ENCODE measurements around the gene SPAG17. TPM values are rescaled to one million over a fixed set of nuclear protein-coding genes. Genes with fewer than 3 reads are reported as not detected.

The SPAG17 gene
- total and polyA plus RNA-seq, 2 experiments from 2014 or later: 1.0 to 1.1 TPM

DNA sequence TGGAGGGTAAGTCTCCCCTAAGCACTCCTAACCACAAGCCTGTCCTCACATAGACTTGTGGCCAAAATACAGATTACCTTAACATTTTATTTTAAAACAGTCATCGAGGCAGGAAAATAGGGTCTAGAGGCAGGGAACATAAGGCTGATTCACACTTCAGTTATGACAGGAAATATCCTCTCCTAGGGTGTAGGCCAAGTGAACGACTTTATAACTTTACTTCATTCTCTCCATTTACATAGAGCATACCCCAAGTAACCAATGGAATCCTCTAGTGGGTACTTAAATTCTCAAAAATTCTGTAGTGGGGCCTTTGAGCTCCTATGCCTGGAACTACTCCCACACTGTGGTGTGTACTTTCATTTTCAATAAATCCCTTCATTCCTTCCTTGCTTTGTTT, 142.5 kb downstream of the SPAG17 start (continued):
- TF ChIP-seq, protein P1, sequence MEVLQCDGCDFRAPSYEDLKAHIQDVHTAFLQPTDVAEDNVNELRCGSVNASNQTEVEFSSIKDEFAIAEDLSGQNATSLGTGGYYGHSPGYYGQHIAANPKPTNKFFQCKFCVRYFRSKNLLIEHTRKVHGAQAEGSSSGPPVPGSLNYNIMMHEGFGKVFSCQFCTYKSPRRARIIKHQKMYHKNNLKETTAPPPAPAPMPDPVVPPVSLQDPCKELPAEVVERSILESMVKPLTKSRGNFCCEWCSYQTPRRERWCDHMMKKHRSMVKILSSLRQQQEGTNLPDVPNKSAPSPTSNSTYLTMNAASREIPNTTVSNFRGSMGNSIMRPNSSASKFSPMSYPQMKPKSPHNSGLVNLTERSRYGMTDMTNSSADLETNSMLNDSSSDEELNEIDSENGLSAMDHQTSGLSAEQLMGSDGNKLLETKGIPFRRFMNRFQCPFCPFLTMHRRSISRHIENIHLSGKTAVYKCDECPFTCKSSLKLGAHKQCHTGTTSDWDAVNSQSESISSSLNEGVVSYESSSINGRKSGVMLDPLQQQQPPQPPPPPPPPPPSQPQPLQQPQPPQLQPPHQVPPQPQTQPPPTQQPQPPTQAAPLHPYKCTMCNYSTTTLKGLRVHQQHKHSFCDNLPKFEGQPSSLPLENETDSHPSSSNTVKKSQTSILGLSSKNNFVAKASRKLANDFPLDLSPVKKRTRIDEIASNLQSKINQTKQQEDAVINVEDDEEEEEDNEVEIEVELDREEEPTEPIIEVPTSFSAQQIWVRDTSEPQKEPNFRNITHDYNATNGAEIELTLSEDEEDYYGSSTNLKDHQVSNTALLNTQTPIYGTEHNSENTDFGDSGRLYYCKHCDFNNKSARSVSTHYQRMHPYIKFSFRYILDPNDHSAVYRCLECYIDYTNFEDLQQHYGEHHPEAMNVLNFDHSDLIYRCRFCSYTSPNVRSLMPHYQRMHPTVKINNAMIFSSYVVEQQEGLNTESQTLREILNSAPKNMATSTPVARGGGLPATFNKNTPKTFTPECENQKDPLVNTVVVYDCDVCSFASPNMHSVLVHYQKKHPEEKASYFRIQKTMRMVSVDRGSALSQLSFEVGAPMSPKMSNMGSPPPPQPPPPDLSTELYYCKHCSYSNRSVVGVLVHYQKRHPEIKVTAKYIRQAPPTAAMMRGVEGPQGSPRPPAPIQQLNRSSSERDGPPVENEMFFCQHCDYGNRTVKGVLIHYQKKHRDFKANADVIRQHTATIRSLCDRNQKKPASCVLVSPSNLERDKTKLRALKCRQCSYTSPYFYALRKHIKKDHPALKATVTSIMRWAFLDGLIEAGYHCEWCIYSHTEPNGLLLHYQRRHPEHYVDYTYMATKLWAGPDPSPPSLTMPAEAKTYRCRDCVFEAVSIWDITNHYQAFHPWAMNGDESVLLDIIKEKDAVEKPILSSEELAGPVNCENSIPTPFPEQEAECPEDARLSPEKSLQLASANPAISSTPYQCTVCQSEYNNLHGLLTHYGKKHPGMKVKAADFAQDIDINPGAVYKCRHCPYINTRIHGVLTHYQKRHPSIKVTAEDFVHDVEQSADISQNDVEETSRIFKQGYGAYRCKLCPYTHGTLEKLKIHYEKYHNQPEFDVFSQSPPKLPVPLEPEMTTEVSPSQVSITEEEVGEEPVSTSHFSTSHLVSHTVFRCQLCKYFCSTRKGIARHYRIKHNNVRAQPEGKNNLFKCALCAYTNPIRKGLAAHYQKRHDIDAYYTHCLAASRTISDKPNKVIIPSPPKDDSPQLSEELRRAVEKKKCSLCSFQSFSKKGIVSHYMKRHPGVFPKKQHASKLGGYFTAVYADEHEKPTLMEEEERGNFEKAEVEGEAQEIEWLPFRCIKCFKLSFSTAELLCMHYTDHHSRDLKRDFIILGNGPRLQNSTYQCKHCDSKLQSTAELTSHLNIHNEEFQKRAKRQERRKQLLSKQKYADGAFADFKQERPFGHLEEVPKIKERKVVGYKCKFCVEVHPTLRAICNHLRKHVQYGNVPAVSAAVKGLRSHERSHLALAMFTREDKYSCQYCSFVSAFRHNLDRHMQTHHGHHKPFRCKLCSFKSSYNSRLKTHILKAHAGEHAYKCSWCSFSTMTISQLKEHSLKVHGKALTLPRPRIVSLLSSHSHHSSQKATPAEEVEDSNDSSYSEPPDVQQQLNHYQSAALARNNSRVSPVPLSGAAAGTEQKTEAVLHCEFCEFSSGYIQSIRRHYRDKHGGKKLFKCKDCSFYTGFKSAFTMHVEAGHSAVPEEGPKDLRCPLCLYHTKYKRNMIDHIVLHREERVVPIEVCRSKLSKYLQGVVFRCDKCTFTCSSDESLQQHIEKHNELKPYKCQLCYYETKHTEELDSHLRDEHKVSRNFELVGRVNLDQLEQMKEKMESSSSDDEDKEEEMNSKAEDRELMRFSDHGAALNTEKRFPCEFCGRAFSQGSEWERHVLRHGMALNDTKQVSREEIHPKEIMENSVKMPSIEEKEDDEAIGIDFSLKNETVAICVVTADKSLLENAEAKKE (CRISPR knock-in tag; IDR thresholded peaks at IDR 0.05): no peak
- TF ChIP-seq, protein P2, sequence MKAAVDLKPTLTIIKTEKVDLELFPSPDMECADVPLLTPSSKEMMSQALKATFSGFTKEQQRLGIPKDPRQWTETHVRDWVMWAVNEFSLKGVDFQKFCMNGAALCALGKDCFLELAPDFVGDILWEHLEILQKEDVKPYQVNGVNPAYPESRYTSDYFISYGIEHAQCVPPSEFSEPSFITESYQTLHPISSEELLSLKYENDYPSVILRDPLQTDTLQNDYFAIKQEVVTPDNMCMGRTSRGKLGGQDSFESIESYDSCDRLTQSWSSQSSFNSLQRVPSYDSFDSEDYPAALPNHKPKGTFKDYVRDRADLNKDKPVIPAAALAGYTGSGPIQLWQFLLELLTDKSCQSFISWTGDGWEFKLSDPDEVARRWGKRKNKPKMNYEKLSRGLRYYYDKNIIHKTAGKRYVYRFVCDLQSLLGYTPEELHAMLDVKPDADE (IDR thresholded peaks at IDR 0.05): no peak
- TF ChIP-seq, protein P3, sequence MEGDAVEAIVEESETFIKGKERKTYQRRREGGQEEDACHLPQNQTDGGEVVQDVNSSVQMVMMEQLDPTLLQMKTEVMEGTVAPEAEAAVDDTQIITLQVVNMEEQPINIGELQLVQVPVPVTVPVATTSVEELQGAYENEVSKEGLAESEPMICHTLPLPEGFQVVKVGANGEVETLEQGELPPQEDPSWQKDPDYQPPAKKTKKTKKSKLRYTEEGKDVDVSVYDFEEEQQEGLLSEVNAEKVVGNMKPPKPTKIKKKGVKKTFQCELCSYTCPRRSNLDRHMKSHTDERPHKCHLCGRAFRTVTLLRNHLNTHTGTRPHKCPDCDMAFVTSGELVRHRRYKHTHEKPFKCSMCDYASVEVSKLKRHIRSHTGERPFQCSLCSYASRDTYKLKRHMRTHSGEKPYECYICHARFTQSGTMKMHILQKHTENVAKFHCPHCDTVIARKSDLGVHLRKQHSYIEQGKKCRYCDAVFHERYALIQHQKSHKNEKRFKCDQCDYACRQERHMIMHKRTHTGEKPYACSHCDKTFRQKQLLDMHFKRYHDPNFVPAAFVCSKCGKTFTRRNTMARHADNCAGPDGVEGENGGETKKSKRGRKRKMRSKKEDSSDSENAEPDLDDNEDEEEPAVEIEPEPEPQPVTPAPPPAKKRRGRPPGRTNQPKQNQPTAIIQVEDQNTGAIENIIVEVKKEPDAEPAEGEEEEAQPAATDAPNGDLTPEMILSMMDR (conservative IDR thresholded peaks at IDR 0.05; ENCODE audit: low read depth in 2 of 2): no peak
- no peak for TF ChIP-seq EZH2phosphoT487 (IDR thresholded peaks at IDR 0.05; ENCODE audit: unreplicated experiment)

DNA sequence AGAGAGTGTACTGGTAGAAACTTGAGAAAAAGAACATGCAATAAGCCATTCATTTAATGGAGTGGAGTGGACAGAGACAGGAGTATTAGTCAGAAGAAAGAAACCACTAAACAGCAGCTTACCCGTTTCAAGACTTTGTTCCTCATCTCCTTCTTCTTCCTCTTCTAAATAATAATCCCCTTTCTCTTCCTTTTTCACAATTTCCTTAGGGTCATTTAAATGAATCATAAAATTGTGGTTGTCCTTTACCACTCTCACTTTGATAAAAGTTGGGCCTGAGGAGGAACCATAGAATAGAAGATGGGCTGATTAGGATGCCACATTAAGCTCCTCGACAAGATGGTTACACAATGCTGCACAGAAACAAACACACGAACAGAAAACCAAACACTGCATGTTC, 145.9 kb downstream of the SPAG17 start:
- Histone ChIP-seq H3K4me2 (no peak overlapping the region), H3K9me2 (ENCODE audit: insufficient read depth) (no peaks in the 10 kb centered on the region), H3K79me2 (replicated peaks; ENCODE audit: insufficient read depth) (no peaks in the 10 kb centered on the region), H3F3A (replicated peaks; ENCODE audit: low read depth) (no peaks in the 10 kb centered on the region), H3K36me3 (ENCODE audit: insufficient read depth) (no peaks in the 10 kb centered on the region), H3K4me3 (no peak overlapping the region), H3K27me3 (ENCODE audit: insufficient read depth) (no peaks in the 10 kb centered on the region), H3K27ac (ENCODE audit: low read depth) (no peak overlapping the region), H3K4me1 (ENCODE audit: insufficient read depth) (no peaks in the 10 kb centered on the region), H2AFZ (no peak overlapping the region), H4K20me1 (replicated peaks; ENCODE audit: insufficient read depth) (no peaks in the 10 kb centered on the region)
- H3K9me3 Mint-ChIP-seq: no peaks in the 10 kb centered on the region
- H3K27me3 Mint-ChIP-seq (ENCODE audit: insufficient read depth, low read depth, poor library complexity): no peaks in the 10 kb centered on the region
- TF ChIP-seq NANOG (IDR thresholded peaks at IDR 0.05; ENCODE audit: borderline replicate concordance) (no peak), EZH2phosphoT487 (IDR thresholded peaks at IDR 0.05; ENCODE audit: unreplicated experiment) (no peak), CREB1 (CRISPR knock-in tag; IDR thresholded peaks at IDR 0.05; ENCODE audit: low read depth) (no peak)
- ATAC-seq: no peak
- no peak overlapping the region for H3K4me3 Mint-ChIP-seq
- no peak overlapping the region for H3K27ac Mint-ChIP-seq
- H3K36me3 Mint-ChIP-seq (ENCODE audit: low read depth): no peaks in the 10 kb centered on the region
- no peak for DNase-seq (ENCODE audit: low spot score)
- H3K4me1 Mint-ChIP-seq: peaks cover 5% of the 10 kb centered on the region
